ENCODE data around the gene MSI2. TPM values are rescaled to one million over a fixed set of nuclear protein-coding genes. Genes with fewer than 3 reads are reported as not detected.

MSI2 gene
- total RNA-seq, 1 donor from 2014 or later = 144 TPM

- peaks cover 39% of the 10 kb centered on the region for H3K4me1 Mint-ChIP-seq
- peaks cover 9% of the 10 kb centered on the region for H3K36me3 Mint-ChIP-seq
- no peaks in the 10 kb centered on the region for H3K27me3 Mint-ChIP-seq (ENCODE audit: low read depth)
- H3K4me3 Mint-ChIP-seq = no peak overlapping the region
- TF ChIP-seq, protein P1, sequence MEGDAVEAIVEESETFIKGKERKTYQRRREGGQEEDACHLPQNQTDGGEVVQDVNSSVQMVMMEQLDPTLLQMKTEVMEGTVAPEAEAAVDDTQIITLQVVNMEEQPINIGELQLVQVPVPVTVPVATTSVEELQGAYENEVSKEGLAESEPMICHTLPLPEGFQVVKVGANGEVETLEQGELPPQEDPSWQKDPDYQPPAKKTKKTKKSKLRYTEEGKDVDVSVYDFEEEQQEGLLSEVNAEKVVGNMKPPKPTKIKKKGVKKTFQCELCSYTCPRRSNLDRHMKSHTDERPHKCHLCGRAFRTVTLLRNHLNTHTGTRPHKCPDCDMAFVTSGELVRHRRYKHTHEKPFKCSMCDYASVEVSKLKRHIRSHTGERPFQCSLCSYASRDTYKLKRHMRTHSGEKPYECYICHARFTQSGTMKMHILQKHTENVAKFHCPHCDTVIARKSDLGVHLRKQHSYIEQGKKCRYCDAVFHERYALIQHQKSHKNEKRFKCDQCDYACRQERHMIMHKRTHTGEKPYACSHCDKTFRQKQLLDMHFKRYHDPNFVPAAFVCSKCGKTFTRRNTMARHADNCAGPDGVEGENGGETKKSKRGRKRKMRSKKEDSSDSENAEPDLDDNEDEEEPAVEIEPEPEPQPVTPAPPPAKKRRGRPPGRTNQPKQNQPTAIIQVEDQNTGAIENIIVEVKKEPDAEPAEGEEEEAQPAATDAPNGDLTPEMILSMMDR (IDR thresholded peaks at IDR 0.05; ENCODE audit: unreplicated experiment) = no peak
- DNase-seq (ENCODE audit: low spot score in 2 of 2, unreplicated experiment in 2 of 2) = peak in 1 of 2 experiments; percentile 29
- no peaks in the 10 kb centered on the region for H3K9me3 Mint-ChIP-seq
- H3K27ac Mint-ChIP-seq = no peak overlapping the region
Observed at GRCh38 chr17:57674894-57675293, 418.6 kb downstream of the MSI2 start.

DNA sequence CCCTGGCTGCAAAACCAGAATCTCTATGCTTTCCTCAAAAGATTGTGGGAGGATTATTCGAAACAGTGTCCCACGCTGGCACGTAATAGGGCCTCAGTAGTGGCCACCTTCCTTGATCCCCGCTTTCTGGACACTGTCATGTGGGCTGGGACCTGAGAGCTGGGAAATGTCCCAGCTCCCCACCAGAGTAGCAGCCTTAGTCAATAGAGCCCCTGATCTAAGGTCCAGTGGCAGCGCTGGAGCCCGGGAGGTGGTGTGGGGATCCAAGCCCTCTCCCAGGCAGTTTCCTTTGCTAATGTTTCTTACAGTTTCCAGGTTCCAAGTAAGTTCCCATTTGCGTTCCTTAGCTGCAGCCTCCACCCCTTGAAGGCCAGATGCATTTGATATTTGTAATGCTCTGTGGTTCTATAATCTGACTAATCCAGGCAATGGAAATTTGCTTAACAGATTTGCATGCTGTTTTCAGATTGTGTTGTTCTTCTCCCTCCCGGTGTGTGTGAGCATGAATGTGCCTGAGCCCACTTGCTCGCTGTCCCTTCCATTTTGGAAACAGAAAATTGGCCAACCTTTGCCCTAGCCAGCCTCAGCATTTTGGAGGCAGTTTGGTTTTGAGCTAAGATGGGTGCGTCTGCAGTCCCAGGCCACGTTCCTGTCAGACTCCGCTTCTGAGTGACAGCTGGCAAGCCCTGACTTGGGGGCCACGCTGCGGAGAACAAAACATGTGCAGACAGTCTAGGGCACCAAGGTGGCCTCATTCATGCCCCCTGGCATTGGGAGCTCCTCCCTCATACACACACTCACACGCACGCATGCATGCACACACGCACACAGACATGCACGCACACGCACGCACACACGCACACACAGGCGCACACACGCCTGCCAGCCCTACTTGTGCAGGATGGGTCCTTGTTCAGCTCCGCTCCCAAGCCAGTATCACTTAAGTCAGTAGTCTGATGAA, 419.4 kb downstream of the MSI2 start:
- Mint-ChIP-seq H3K9me3 (no peaks in the 10 kb centered on the region), H3K36me3 (peaks cover 9% of the 10 kb centered on the region), H3K27ac (no peak overlapping the region), H3K4me3 (no peak overlapping the region), H3K4me1 (peaks cover 32% of the 10 kb centered on the region), H3K27me3 (ENCODE audit: low read depth) (no peaks in the 10 kb centered on the region)
- TF ChIP-seq, protein P1 (IDR thresholded peaks at IDR 0.05; ENCODE audit: unreplicated experiment) = no peak
- peak in 1 of 2 experiments; percentile 24 for DNase-seq (ENCODE audit: low spot score in 2 of 2, unreplicated experiment in 2 of 2)

GRCh38 chr17:57676543-57676942, 420.2 kb downstream of the MSI2 start:
- DNase-seq (ENCODE audit: low spot score in 2 of 2, unreplicated experiment in 2 of 2) = peak in 1 of 2 experiments; percentile 17
- no peak overlapping the region for H3K4me3 Mint-ChIP-seq
- no peak overlapping the region for H3K27ac Mint-ChIP-seq
- TF ChIP-seq, protein P1 (IDR thresholded peaks at IDR 0.05; ENCODE audit: unreplicated experiment) = no peak
- H3K36me3 Mint-ChIP-seq = peaks cover 9% of the 10 kb centered on the region
- H3K9me3 Mint-ChIP-seq = no peaks in the 10 kb centered on the region
- peaks cover 25% of the 10 kb centered on the region for H3K4me1 Mint-ChIP-seq
- H3K27me3 Mint-ChIP-seq (ENCODE audit: low read depth) = no peaks in the 10 kb centered on the region

DNA sequence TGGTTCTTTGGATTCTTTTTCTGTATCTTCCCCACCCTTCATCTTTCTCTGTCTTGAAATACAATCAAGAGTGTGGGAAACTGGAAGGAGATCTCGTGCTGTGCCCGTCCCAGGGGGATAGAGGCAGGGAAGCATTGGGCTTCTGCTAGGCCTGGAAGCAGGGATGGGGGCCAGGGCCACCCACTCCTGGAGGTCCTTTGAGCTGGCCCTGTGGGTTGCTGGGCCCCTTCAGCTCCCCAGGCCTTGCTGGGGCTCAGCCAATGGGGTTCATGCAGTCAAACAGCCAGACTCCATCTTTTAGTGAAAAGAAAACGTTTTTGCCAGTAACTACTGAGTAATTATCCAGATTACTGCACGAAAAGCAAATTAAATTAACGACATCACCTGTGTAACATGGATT, 421.0 kb downstream of the MSI2 start:
- H3K4me3 Mint-ChIP-seq = no peak overlapping the region
- no peaks in the 10 kb centered on the region for H3K27me3 Mint-ChIP-seq (ENCODE audit: low read depth)

GRCh38 chr17:57677858-57678257, 421.5 kb downstream of the MSI2 start:
- Mint-ChIP-seq H3K9me3 (no peaks in the 10 kb centered on the region), H3K27ac (no peak overlapping the region), H3K4me3 (no peak overlapping the region), H3K4me1 (peaks cover 12% of the 10 kb centered on the region), H3K36me3 (peaks cover 9% of the 10 kb centered on the region), H3K27me3 (ENCODE audit: low read depth) (no peaks in the 10 kb centered on the region)
- TF ChIP-seq, protein P1 (IDR thresholded peaks at IDR 0.05; ENCODE audit: unreplicated experiment) = no peak
- peak in 1 of 2 experiments; percentile 27 for DNase-seq (ENCODE audit: low spot score in 2 of 2, unreplicated experiment in 2 of 2)

More for the DNA sequence above, 421.0 kb downstream of the MSI2 start:
- Mint-ChIP-seq H3K9me3 (no peaks in the 10 kb centered on the region), H3K4me1 (peaks cover 18% of the 10 kb centered on the region), H3K36me3 (peaks cover 9% of the 10 kb centered on the region), H3K27ac (no peak overlapping the region)
- TF ChIP-seq, protein P1 (IDR thresholded peaks at IDR 0.05; ENCODE audit: unreplicated experiment) = no peak
- peak in 1 of 2 experiments; percentile 24 for DNase-seq (ENCODE audit: low spot score in 2 of 2, unreplicated experiment in 2 of 2)

All from mesothelial cell of epicardium (in vitro differentiated cells).